CD1c-positive myeloid dendritic cell (primary cell): Measurements from ENCODE around the gene PACSIN1.

ENCODE experiments used
- DNase-seq: peaks from one replicate; pipeline ENCODE4 v3.0.0-alpha.2; 2016; ENCODE audit errors: extremely low spot score

The PACSIN1 gene

DNA sequence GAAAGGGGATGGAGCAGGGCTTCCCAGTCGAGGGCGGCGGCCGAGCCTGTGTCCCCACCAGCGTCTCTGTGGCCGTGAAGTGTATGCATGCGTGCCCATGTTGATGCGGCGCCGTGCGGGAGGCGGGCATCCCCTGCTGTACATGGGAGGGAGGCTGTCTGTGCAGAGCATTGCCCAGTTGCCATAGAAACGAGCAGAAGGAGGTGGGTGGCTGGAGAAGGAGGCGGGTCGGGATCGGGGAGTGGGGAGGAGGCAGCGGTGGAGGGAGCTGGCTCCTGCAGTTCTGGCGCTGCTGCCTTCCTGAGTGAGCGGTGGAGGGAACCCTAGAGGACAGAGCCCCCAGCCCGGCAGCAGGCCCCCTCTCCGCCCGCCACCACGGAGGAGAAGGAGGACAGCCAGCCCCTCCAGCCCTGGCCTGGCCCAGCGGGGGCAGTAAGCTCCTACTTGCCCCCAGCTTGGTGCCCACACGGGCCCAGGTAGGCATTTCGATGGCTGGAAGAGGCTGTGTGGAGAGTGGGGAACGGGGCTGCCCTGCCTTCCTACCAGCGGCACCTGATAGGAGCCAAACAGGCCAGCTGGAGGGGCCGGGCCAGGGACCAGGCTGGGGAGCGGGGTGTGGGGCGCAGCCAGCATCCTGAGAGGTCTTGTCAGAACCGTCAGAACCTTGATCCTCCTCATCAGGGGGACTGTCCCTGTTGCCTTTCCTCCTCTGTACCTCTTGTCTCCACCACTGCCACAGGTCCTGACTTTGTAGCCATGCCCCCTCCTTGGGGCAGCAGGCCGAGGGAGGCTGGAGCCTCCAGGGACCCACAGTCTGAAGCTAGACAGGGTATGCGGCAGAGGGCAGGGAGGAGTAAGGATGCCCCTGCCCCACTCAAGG lies 49.0 kb downstream of the PACSIN1 start:
- DNase-seq = no peak

DNA sequence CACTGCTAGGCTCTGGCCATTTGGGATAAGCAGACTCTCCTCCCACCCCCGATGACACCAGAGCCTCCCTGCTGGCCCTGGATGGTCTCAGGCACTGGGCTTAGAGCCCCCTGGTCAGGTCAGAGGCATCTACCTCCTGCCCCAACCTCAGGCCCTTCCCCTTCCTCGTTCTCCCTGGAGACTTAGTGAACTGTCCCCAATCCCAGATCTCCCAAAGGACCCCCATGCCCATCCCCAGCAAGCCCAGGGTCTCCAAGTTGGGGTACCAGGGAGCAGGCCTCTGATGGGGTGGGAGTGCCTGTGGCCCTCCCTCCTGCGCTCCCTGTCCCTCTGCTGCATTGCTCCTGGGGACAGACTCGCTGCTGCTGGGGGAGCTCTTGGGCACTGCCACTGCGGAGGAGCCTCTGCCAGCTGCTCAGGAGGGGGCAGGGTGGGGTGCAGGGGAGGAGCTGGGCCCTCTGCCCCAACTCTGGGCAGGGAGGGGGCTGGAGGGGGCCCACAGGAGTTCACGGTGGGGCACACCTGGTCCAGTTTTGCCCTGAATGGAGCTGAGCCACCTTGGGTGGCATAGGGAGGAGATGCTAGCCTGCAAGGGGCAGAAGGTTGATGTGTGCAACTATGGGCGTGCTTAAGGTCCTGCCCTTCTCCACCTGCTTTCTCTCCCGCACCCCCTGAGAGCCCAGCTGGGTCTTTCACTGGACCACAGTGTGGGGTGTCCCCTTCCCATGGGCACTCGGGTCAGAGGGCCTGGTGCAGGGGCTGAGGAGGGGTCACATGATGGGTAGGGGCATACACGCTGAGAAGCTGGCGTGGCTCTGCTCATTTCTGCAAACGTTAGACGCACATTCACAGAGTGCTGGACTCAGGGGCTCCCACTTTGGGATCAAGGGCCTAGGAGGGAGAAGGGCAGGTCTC lies 49.9 kb downstream of the PACSIN1 start:
- no peak for DNase-seq

- DNase-seq = no peak
Measured at GRCh38 chr6:34516391-34517324, 50.8 kb downstream of the PACSIN1 start.

- DNase-seq = no peak
Measured at GRCh38 chr6:34517461-34517881, 51.6 kb downstream of the PACSIN1 start.

GRCh38 chr6:34517966-34518365 lies 52.1 kb downstream of the PACSIN1 start:
- DNase-seq = no peak

DNA sequence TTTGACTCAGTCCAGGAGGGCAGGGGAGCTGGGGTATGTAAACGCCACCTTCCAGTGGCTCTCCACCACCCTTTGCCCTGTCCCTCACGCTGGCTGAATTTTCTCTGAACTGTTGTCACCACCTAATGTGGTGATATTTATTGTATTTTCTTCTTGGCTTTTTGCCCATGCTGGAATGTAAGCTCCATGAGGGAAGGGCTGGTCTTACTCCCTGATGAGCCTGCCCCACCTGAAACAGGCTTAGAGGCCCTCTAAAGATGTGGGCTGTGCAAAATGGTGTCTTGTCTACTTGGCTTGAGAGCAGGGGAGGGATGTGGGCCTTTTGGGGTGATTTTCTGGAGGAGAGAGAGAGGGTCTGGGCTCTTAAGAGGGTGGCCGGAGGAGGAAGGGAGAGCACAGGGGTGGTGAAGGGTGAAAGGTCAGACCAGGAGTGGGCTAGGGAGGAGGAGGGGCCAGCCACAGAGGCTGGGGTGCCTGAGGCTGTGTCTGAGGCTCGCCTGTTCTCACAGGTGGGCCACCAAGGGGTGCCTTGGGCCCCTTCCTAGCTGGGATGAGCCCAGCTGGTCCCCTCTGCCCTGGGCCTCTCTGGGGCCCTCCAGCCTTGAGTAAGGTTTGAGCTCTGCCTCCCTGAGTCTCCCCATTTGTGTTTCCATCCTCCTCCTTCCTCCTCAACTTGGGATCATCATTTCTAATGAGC lies 52.9 kb downstream of the PACSIN1 start:
- DNase-seq = no peak

GRCh38 chr6:34519971-34520644 lies 54.2 kb downstream of the PACSIN1 start:
- no peak for DNase-seq

DNA sequence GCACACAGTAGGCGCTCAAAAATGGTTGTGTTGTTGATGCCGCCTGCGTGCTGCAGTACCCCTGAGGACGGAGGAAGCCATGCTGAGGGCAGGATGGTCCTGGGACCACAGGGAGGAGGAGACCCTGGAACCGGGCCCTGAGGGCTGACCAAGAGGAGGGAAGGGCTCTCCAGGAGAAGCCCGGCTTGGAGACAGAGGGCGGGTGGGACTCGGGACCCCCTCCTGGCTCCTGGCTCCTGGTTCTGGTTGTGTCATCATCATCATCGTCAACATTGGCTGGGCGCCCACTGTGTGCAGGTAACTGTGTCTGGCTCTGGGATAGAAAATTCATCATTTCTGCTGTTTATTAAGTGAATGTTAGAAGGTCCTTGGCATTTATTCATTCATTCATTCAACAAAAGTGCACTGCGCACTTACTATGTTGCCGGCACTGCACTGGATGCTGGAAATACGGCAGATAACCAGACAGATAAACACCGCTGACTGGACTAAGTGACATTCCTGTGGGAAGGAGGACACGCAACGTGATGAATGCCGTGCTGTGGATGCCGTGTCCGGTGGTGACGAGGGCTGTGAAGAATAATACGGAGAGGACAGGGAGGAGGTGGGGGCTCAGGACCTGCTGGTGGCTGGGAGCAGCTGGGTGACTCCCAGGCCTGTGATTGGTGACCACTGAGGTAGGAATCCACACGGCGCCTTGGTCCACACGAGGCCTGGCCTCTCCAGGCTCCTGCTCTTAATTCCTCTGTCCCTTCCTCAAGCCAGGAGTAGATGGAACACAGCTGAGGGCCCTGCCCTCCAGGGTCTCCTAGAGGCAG lies 55.0 kb downstream of the PACSIN1 start:
- DNase-seq = no peak

DNA sequence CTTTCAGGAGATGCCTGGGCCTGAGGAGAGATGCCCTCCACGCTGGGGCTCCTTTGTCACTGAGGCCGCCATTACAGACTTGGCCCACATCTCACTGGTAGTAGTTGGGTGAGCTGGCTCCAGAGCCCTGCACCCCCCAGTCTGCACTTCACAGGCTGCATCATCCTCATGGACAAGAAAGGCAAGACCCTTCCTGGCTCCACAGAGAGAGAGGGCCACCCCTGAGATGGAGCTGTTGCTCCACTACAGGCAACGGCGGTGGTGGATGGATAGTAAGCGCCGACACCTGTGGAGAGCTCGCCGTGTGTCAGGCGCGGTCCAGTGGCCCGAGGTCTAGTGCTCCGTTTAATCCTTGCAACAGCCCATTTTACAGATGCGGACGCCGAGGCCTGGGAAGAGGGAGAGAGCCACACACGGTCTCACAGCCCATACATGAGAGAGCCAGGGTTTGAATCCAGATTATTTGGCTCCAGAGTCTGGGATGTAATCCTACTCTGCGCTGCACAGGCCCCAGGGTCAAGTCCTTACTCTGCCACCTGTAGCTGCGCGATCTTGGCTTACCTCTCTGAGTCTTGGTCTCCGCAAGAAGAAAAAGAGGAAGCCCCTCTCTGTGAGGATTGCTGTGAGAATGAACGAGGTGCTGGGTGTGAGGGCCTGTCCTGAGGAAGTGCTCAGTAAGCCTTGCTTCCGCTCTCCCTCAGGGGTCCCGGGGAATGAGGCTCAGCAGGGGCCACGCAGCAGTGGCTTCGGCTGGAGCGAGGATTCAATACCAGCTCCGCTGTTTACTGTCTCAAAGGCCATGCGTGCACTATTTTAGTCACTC lies 55.8 kb downstream of the PACSIN1 start:
- peak; percentile 3 for DNase-seq

DNA sequence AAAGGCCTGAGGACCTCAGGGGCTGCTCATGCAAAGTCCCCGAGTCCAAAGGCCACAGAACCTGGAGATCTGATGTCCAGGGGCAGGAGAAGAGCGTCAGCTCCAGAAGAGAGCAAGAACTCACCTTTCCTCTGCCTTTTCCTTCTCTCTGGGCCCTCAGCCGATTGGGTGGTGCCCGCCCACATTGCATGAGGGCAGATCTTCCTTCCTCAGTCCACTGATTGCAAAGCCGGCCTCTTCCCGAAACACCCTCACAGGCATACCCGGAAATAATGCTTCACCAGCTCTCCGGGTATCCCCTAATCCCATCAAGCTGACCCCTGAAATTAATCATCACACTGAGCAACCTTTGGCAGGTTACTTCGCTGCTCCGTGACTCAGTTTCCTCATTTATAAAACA lies 56.9 kb downstream of the PACSIN1 start:
- DNase-seq = no peak

- DNase-seq = no peak
Measured at GRCh38 chr6:34523441-34524206, 57.7 kb downstream of the PACSIN1 start.

DNA sequence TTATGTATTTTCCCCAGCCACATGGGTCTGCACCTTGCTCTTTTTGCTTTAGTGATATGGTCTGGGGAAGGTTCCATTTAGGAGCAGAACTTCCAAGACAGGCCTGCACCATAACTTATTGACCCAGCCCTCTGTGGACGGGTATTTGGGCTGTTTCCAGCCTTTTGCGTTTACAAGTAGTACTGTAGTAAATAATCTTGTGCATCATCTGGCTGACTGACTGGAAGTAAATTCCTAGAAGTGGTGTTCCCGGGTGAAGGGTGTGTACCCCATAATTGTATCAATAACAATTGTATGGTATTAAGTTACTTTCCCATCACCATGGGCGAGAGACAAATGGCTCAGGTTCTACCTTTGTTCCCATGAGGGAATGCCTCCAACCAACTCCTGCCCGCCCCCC lies 58.6 kb downstream of the PACSIN1 start:
- DNase-seq = no peak

DNA sequence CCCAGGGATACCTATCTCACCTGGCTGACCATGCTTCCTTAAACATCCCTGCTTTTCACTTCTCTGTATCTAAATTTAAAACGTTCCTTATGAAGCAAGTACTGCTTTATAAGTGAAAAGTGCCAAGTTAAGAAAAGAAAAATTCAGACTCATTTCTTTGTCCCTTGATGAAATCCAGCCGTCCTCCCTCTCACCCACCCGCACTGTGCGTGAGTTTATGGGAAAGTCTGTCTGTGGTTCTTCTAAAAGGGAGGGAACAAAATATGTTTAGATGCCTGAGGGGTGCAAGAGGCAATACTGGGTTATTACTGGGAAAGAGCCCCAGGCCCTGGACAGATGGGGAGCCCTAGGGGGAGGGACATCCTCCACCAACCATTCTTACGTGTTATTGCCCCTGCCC lies 59.1 kb downstream of the PACSIN1 start:
- DNase-seq = no peak

- no peak for DNase-seq
Measured at GRCh38 chr6:34525431-34526175, 59.7 kb downstream of the PACSIN1 start.

DNA sequence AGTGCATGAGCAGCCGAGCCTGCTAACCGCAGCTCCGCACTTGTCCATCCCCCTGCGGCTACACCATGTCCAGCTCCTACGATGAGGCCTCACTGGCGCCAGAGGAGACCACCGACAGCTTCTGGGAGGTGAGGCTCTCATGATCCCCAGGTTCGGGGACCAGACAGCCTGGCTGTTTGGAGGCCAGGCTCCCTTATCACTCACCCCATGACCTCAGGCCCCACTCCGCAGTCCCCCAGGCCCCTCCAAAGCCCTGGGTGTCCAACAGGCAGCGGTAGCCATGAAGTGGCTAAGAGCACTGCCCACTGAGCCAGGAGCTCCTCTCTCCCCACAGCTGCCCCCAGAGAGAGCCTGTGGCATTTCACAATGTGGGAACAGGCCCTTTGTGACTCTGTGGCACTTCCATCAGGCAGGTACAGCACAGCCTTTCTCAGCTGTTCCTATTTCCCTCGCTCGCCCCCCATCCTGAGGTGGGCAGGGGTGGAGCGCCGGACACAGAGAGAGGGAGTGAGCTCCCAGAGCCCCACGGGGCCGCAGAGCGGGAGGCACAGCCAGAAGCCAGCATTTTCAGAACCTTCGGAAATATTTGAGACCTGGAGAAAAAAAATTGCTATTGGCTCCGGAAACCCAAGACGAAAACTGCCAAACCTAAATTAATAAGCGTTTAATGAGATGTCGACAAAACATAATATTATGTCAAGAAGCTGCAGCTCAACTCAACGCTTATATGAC lies 60.5 kb downstream of the PACSIN1 start:
- DNase-seq = no peak

GRCh38 chr6:34526992-34527728 lies 61.3 kb downstream of the PACSIN1 start:
- peak; percentile 95 for DNase-seq
